ENCODE results near the gene WFDC9. TPM values are rescaled to one million over a fixed set of nuclear protein-coding genes. Genes with fewer than 3 reads are reported as not detected.
"Not testable (repeated sequence)": the region's sequence is repeated elsewhere in the genome, so short reads cannot be mapped to it uniquely, and the experiment has no call there.

The WFDC9 gene
- total RNA-seq, 2 donors from 2014 or later: not detected

DNA sequence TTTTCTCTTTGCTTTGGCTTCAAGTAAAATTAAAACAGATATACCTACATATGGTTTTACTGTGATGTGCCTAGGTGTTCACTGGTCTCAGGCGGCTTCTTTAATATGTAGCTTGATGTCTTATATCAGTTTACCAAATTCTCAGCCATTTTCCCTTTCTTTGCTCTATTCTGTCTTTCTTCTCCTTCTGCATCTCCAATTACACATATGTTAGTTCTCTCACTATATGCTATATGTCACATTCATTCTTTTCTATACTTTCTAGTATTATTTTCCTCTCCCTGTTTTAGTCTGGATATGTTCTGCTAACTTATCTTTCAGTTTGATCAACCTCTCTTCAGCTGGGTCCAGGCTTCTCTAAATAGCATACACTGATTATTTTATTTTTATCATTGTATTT is 37.6 kb downstream of the WFDC9 start:
- Histone ChIP-seq H3K36me3 (no peaks in the 10 kb centered on the region), H3K27ac (no peak overlapping the region), H3K27me3 (replicated peaks; ENCODE audit: insufficient read depth) (no peaks in the 10 kb centered on the region), H3K4me1 (ENCODE audit: control insufficient read depth in 1 of 2, low read depth in 2 of 2) (no peaks in the 10 kb centered on the region), H3K9me3 (no peaks in the 10 kb centered on the region), H3K4me3 (no peak overlapping the region)
- TF ChIP-seq, protein P1, sequence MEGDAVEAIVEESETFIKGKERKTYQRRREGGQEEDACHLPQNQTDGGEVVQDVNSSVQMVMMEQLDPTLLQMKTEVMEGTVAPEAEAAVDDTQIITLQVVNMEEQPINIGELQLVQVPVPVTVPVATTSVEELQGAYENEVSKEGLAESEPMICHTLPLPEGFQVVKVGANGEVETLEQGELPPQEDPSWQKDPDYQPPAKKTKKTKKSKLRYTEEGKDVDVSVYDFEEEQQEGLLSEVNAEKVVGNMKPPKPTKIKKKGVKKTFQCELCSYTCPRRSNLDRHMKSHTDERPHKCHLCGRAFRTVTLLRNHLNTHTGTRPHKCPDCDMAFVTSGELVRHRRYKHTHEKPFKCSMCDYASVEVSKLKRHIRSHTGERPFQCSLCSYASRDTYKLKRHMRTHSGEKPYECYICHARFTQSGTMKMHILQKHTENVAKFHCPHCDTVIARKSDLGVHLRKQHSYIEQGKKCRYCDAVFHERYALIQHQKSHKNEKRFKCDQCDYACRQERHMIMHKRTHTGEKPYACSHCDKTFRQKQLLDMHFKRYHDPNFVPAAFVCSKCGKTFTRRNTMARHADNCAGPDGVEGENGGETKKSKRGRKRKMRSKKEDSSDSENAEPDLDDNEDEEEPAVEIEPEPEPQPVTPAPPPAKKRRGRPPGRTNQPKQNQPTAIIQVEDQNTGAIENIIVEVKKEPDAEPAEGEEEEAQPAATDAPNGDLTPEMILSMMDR (IDR thresholded peaks at IDR 0.05): no peak
- DNase-seq (ENCODE audit: low spot score) (no peak), ATAC-seq (ENCODE audit: insufficient number of reproducible peaks, low FRiP score, low read depth) (no peak)

GRCh38 chr20:45592574-45593189 is 38.4 kb downstream of the WFDC9 start:
- TF ChIP-seq, protein P1 (IDR thresholded peaks at IDR 0.05): no peak
- ATAC-seq (ENCODE audit: insufficient number of reproducible peaks, low FRiP score, low read depth): no peak
- no peak overlapping the region for H3K27ac ChIP-seq
- no peak overlapping the region for H3K4me3 ChIP-seq
- H3K4me1 ChIP-seq (ENCODE audit: control insufficient read depth in 1 of 2, low read depth in 2 of 2): no peaks in the 10 kb centered on the region
- DNase-seq (ENCODE audit: low spot score): no peak
- H3K36me3 ChIP-seq: no peaks in the 10 kb centered on the region
- no peaks in the 10 kb centered on the region for H3K27me3 ChIP-seq (replicated peaks; ENCODE audit: insufficient read depth)
- H3K9me3 ChIP-seq: no peaks in the 10 kb centered on the region

DNA sequence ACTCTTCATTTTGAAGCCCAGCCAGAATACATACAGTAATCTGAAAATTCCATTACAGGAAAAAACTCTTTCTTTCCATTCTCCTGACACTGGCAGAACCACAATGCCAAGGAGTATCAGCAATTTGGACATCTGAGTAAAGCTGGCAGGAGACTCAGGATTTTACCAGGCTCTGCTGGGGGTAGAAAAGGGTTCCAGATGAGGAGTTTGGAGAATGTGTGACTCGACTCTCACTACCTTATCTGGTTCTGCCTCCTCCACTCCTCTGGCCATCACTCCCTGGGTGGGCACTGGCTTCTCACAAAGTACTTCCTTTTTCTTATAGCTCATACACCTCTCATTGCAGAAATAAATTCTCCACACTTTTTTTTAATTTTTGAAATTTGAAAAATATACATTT is 41.4 kb downstream of the WFDC9 start:
- Histone ChIP-seq H3K4me1 (ENCODE audit: control insufficient read depth in 1 of 2, low read depth in 2 of 2) (no peaks in the 10 kb centered on the region), H3K9me3 (no peaks in the 10 kb centered on the region), H3K36me3 (no peaks in the 10 kb centered on the region), H3K27me3 (replicated peaks; ENCODE audit: insufficient read depth) (no peaks in the 10 kb centered on the region), H3K4me3 (no peak overlapping the region), H3K27ac (no peak overlapping the region)
- ATAC-seq (ENCODE audit: insufficient number of reproducible peaks, low FRiP score, low read depth): no peak
- DNase-seq (ENCODE audit: low spot score): no peak
- TF ChIP-seq, protein P1 (IDR thresholded peaks at IDR 0.05): no peak

- TF ChIP-seq, protein P1 (IDR thresholded peaks at IDR 0.05): no peak
- no peaks in the 10 kb centered on the region for H3K36me3 ChIP-seq
These were observed 42.3 kb downstream of the WFDC9 start for GRCh38 chr20:45588800-45589199.

DNA sequence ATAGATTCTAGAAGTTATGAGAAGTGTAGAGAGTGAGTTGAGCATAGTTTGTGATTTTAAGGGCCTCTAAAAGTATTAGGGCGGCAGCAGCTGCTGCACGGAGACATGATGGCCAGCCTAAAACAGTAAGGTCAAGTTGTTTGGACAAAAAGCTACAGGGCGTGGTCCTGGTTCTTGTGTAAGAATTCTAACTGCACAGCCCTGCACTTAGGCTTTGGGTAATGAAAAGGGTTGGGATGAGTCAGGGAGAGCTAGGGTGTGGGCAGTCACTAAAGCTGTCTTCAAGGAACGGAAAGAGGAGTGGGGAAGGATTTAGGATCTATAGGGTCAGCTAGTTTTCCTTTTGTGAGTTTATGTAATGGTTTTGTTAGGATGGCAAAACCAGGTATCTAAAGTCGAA is 45.1 kb downstream of the WFDC9 start:
- not testable (repeated sequence) for H3K4me1 ChIP-seq (ENCODE audit: control insufficient read depth in 1 of 2, low read depth in 2 of 2); ATAC-seq (ENCODE audit: insufficient number of reproducible peaks, low FRiP score, low read depth); H3K27ac ChIP-seq; DNase-seq (ENCODE audit: low spot score); H3K27me3 ChIP-seq (replicated peaks; ENCODE audit: insufficient read depth); H3K4me3 ChIP-seq; H3K9me3 ChIP-seq; H3K36me3 ChIP-seq

More at GRCh38 chr20:45588800-45589199, 42.3 kb downstream of the WFDC9 start:
- Histone ChIP-seq H3K4me3 (no peak overlapping the region), H3K9me3 (no peaks in the 10 kb centered on the region), H3K27ac (no peak overlapping the region), H3K4me1 (ENCODE audit: control insufficient read depth in 1 of 2, low read depth in 2 of 2) (no peaks in the 10 kb centered on the region), H3K27me3 (replicated peaks; ENCODE audit: insufficient read depth) (no peaks in the 10 kb centered on the region)
- no peak for DNase-seq (ENCODE audit: low spot score)
- ATAC-seq (ENCODE audit: insufficient number of reproducible peaks, low FRiP score, low read depth): no peak

GRCh38 chr20:45584294-45584693 is 46.8 kb downstream of the WFDC9 start:
- H3K27me3 ChIP-seq (replicated peaks; ENCODE audit: insufficient read depth); H3K27ac ChIP-seq; ATAC-seq (ENCODE audit: insufficient number of reproducible peaks, low FRiP score, low read depth); H3K4me3 ChIP-seq; H3K36me3 ChIP-seq; H3K4me1 ChIP-seq (ENCODE audit: control insufficient read depth in 1 of 2, low read depth in 2 of 2); DNase-seq (ENCODE audit: low spot score); H3K9me3 ChIP-seq: not testable (repeated sequence)

All from thoracic aorta (tissue), 2 donors.